ENCODE results near the gene HOXC9.

- TF ChIP-seq, protein P1, sequence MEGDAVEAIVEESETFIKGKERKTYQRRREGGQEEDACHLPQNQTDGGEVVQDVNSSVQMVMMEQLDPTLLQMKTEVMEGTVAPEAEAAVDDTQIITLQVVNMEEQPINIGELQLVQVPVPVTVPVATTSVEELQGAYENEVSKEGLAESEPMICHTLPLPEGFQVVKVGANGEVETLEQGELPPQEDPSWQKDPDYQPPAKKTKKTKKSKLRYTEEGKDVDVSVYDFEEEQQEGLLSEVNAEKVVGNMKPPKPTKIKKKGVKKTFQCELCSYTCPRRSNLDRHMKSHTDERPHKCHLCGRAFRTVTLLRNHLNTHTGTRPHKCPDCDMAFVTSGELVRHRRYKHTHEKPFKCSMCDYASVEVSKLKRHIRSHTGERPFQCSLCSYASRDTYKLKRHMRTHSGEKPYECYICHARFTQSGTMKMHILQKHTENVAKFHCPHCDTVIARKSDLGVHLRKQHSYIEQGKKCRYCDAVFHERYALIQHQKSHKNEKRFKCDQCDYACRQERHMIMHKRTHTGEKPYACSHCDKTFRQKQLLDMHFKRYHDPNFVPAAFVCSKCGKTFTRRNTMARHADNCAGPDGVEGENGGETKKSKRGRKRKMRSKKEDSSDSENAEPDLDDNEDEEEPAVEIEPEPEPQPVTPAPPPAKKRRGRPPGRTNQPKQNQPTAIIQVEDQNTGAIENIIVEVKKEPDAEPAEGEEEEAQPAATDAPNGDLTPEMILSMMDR (IDR thresholded peaks at IDR 0.05; ENCODE audit: insufficient read depth, low read length, poor library complexity, severe bottlenecking), result no peak
- no peak for TF ChIP-seq EZH2phosphoT487 (conservative IDR thresholded peaks at IDR 0.05; ENCODE audit: low read length)
Observed at GRCh38 chr12:54012631-54013409, 12.9 kb downstream of the HOXC9 start.
